WTC11 (cell line): Measurements from ENCODE around the gene NOTCH4. TPM values are rescaled to one million over a fixed set of nuclear protein-coding genes. Genes with fewer than 3 reads are reported as not detected.
A peak's percentile ranks its signal among the peaks of the same experiment; 100 is the strongest.

Experiments used
- ATAC-seq: fragments of 200-7000 bp; cut with Tn5 transposase; 2 replicates; pipeline ENCODE4 v1.10.0; 2021; ENCODE audit warnings: mild to moderate bottlenecking, moderate library complexity
- CTCF ChIA-PET: fragments of 300-600 bp; sonication (Branson Sonifier 250); formaldehyde crosslinking; loops from one replicate; lab custom pipeline; 2021; ENCODE audit warnings: antibody characterized with exemption; lab: Charles Lee
- POLR2A ChIA-PET: fragments of 350-600 bp; sonication (Branson Sonifier 250); formaldehyde crosslinking; loops from one replicate; lab custom pipeline; 2021; ENCODE audit warnings: antibody characterized with exemption; lab: Charles Lee
- DNase-seq: peaks from one replicate; pipeline ENCODE4 v3.0.0; 2021; ENCODE audit warnings: low spot score
- H3K27ac Mint-ChIP-seq: 2 replicates; pipeline ENCODE4 v1.8.0; 2021; ENCODE audit warnings: mixed read lengths
- H3K27me3 Mint-ChIP-seq: 2 replicates; pipeline ENCODE4 v1.8.0; 2021; ENCODE audit warnings: low read depth, mild to moderate bottlenecking, moderate library complexity, mixed read lengths
- H3K36me3 Mint-ChIP-seq: 2 replicates; pipeline ENCODE4 v1.8.0; 2021; ENCODE audit warnings: mixed read lengths
- H3K4me1 Mint-ChIP-seq: 2 replicates; pipeline ENCODE4 v1.8.0; 2022; ENCODE audit warnings: mixed read lengths
- H3K4me3 Mint-ChIP-seq: 2 replicates; pipeline ENCODE4 v1.8.0; 2021; ENCODE audit warnings: mild to moderate bottlenecking, moderate library complexity, mixed read lengths
- H3K9me3 Mint-ChIP-seq: 2 replicates; pipeline ENCODE4 v1.8.0; 2021; ENCODE audit warnings: mixed read lengths
- AFF4 ChIP-seq: sonication (generic); formaldehyde crosslinking; IDR thresholded peaks from 2 replicates; pipeline ENCODE4 v1.8.1; 2023; ENCODE audit warnings: mild to moderate bottlenecking, missing genetic modification reagents, borderline replicate concordance
- AR ChIP-seq: fragments of 250-450 bp; sonication (Bioruptor Pico); IDR thresholded peaks from 2 replicates; pipeline ENCODE4 v1.9.0; 2021; ENCODE audit warnings: mild to moderate bottlenecking
- E2F4 ChIP-seq: sonication (generic); formaldehyde crosslinking; IDR thresholded peaks from 2 replicates; pipeline ENCODE4 v1.8.1; 2022; ENCODE audit warnings: low read depth, mild to moderate bottlenecking, moderate library complexity, missing genetic modification reagents, borderline replicate concordance
- IRF1 ChIP-seq: sonication (generic); formaldehyde crosslinking; IDR thresholded peaks from 2 replicates; pipeline ENCODE4 v1.8.0; 2023; ENCODE audit warnings: missing genetic modification reagents
- JAZF1 ChIP-seq: fragments of 250-450 bp; sonication (Bioruptor Pico); IDR thresholded peaks from 2 replicates; pipeline ENCODE4 v1.9.0; 2021; ENCODE audit warnings: moderate library complexity, mild to moderate bottlenecking, inconsistent platforms
- OVOL2 ChIP-seq: fragments of 250-450 bp; sonication (Bioruptor Pico); IDR thresholded peaks from 2 replicates; pipeline ENCODE4 v1.9.0; 2021; ENCODE audit warnings: mild to moderate bottlenecking, borderline replicate concordance
- TEAD1 ChIP-seq: sonication (generic); formaldehyde crosslinking; IDR thresholded peaks from 2 replicates; pipeline ENCODE4 v1.8.0; 2022; ENCODE audit warnings: mild to moderate bottlenecking, missing genetic modification reagents
- USF2 ChIP-seq: sonication (generic); formaldehyde crosslinking; IDR thresholded peaks from 2 replicates; pipeline ENCODE4 v1.8.1; 2023; ENCODE audit warnings: mild to moderate bottlenecking, missing genetic modification reagents, moderate library complexity
- ZBTB21 ChIP-seq: sonication (generic); formaldehyde crosslinking; IDR thresholded peaks from 2 replicates; pipeline ENCODE4 v1.8.1; 2023; ENCODE audit warnings: mild to moderate bottlenecking, missing genetic modification reagents, borderline replicate concordance
- ZNF121 ChIP-seq: sonication (generic); formaldehyde crosslinking; IDR thresholded peaks from 2 replicates; pipeline ENCODE4 v1.8.0; 2023; ENCODE audit warnings: missing genetic modification reagents
- ZNF232 ChIP-seq: sonication (generic); formaldehyde crosslinking; IDR thresholded peaks from 2 replicates; pipeline ENCODE4 v1.8.0; 2022; ENCODE audit warnings: mild to moderate bottlenecking, missing genetic modification reagents
- ZNF263 ChIP-seq: sonication (generic); formaldehyde crosslinking; IDR thresholded peaks from 2 replicates; pipeline ENCODE4 v1.8.1; 2022; ENCODE audit warnings: low read depth, mild to moderate bottlenecking, moderate library complexity, missing genetic modification reagents
- ZNF416 ChIP-seq: fragments of 250-450 bp; sonication (Bioruptor Pico); IDR thresholded peaks from 2 replicates; pipeline ENCODE4 v1.9.0; 2021; ENCODE audit warnings: mild to moderate bottlenecking, inconsistent platforms
- total RNA-seq: library from RNA; stranded (reverse); gene quantifications from 3 replicates; pipeline ENCODE4 v1.2.3, GENCODE V29; 2021

Gene NOTCH4
- total RNA-seq, 1 experiment from 2014 or later, result 2.6 TPM

DNA sequence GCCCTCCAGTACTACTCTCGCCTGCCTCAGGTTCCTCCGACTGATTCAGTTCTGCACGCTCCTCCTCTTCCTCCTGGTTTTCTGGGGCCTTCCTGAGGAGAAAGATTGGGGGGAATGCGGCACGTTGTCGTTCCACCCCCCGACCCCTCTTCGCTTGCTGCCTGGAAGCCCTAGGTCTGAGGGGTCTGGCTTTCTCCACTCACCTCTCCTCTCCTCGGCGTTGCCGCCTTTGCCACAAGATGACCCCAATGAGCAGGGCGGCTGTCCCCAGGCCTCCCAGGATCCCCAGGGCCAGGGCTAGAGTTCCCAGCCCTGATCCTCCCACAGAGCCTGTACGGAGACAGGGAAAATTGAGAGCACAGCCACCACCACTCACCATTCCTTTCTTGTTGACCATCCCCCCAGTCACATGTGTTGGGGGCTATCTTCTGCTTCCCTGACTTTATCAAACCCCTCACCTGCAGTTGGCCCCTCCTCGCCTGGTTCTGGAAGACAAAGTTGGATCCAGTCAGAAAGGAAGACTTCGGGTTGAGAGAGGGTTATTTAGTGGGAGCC, 42.6 kb downstream of the NOTCH4 start (continued):
- TF ChIP-seq ZNF121 (CRISPR knock-in tag) (no peak), IRF1 (no peak), USF2 (CRISPR knock-in tag) (no peak), OVOL2 (no peak), ZNF263 (CRISPR knock-in tag) (no peak), JAZF1 (no peak), ZNF232 (CRISPR knock-in tag) (no peak), TEAD1 (no peak), ZBTB21 (CRISPR knock-in tag) (no peak), AFF4 (CRISPR knock-in tag) (no peak)

GRCh38 chr6:32179766-32180405, 44.0 kb downstream of the NOTCH4 start:
- no peaks in the 10 kb centered on the region for H3K9me3 Mint-ChIP-seq
- peak overlapping the region; percentile 82 for H3K4me3 Mint-ChIP-seq
- no peak for TF ChIP-seq AR (CRISPR knock-in tag)
- no peak for TF ChIP-seq ZNF416
- no peak for TF ChIP-seq E2F4 (CRISPR knock-in tag)
- CTCF ChIA-PET, result no interaction called here
- ATAC-seq, result no peak
- no peak for DNase-seq
- no peak overlapping the region for H3K27ac Mint-ChIP-seq
- no peaks in the 10 kb centered on the region for H3K27me3 Mint-ChIP-seq
- H3K4me1 Mint-ChIP-seq, result peaks cover 22% of the 10 kb centered on the region
- H3K36me3 Mint-ChIP-seq, result peaks cover 23% of the 10 kb centered on the region
- POLR2A ChIA-PET, result no interaction called here
